HG02884 (cell line): Measurements from ENCODE around the gene KRTAP5-11.
"Not testable (repeated sequence)": the region's sequence is repeated elsewhere in the genome, so short reads cannot be mapped to it uniquely, and the experiment has no call there.

Experiments used
- ATAC-seq: cut with Tn5 transposase; IDR thresholded peaks from one replicate; pipeline ENCODE4 v1.9.1; 2021; ENCODE audit warnings: mild to moderate bottlenecking, moderate library complexity; ENCODE audit not compliant: unreplicated experiment

Gene KRTAP5-11

DNA sequence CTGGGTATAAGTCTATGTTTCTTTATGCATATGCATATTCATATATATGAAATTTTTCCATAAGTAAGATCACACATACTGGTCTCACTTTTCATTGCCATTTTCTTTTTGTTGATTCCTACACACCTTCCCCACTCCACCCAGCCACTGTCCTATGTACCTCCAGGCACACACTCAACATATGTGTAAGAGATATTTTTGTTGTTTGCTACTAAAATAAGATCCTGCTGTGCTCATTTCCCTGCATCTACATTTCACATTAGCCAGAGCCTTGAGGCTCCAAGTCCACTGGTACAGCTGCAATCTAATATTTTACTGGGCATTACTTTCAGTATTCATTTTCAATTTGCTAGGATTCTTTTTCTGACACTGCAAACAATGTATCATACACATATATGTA lies 25.4 kb downstream of the KRTAP5-11 start:
- no peak for ATAC-seq

DNA sequence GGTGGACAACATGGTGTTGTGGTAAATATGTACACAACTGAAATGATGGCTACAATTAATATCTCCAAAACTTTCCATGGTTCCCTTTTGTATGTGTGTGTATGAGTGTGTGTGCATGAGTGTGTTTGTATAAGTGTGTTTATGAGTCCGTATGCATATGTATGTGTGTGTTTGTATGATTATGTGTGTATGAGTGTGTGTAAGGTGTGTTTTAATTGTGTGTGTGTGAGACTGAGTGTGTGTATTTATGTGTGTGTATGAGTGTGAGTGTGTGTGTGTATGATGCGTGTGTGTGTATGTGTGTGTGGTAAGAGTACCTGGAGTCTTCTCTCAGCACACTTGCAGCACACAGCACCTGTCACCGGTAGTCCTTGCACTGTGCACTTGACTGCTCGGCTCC lies 26.7 kb downstream of the KRTAP5-11 start:
- no peak for ATAC-seq

DNA sequence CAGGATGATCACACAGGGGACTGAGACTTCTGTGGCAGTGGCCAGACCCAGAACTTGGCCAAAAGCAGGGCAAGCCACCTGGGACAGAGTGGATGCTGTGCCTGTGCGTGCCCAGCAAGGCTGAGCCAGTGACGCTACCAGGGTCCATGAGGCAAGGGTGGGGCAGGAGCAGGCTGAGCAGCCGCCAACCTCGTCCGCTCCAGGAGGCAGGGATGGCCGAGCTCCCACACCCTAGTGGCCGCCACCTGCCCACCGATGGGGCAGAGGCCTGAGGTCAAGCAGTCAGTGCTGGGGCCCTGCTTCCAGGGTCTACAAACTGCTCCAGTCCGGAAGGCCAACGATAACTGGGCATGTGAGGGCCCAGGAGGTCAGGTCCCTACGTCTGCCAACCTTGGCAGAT lies 27.2 kb downstream of the KRTAP5-11 start:
- ATAC-seq, result no peak

DNA sequence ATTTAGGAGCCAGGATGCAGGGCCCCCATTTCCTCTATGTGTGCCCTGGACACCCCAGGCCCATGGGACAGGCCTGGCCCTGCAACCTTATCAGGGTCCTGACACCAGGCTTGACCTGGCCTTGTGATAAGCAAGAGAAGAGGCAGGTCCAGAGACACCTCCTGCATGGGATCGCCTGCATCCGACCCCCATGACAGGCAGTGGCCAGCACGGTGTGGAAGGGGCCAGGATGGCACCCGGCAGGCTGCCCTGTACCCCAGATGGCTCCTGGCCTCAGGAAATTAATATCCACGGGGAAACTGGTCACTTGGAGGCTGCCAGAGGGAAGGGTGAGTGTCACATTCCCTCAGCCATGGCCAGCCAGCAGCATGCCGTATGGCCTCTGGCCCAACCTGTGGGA lies 27.7 kb downstream of the KRTAP5-11 start:
- ATAC-seq, result no peak

DNA sequence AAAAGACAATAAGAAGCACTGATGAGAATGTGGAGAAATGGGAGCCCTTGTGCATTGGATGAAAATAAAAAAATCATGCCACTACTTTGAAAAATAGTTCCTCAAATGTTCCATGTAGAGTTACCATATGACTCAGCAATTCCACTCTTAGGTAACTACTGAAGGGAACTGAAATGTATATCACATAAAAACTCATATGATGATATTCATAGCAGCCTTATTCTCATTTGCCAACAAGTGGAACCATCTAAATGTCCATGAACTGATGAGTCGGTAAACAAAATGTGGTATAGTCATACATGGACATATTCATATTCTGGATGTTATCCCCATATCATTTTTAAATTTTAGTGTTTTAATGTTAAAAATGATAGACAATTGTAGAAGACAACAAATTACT lies 31.0 kb downstream of the KRTAP5-11 start:
- ATAC-seq, result no peak

DNA sequence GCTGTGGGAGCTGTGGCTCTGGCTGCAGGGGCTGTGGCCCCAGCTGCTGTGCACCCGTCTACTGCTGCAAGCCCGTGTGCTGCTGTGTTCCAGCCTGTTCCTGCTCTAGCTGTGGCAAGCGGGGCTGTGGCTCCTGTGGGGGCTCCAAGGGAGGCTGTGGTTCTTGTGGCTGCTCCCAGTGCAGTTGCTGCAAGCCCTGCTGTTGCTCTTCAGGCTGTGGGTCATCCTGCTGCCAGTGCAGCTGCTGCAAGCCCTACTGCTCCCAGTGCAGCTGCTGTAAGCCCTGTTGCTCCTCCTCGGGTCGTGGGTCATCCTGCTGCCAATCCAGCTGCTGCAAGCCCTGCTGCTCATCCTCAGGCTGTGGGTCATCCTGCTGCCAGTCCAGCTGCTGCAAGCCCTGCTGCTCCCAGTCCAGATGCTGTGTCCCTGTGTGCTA lies 33.9 kb downstream of the KRTAP5-11 start:
- ATAC-seq, result no peak

DNA sequence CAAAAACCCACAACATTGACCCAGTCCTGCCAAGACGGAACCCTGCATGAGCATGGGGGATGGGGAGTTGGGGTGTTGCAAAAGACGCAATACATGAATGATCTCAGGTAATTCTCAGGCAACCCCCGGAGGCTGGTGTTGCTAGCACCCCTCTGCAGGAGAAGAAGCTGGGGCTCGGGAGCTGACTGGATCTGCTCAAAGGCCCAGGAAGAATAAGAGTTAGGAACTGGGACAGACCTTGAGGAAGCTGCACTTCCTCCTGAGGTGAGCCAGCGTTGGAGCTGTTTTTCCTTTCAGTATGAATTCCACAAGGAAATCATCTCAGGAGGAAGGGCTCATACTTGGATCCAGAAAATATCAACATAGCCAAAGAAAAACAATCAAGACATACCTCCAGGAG lies 34.6 kb downstream of the KRTAP5-11 start, which contains the start of gene KRTAP5-9:
Gene KRTAP5-9, plus strand, starts transcription at position 301 of the 400 bp plus-strand sequence. CDS start 238 bp downstream, outside the sequence.
- no peak for ATAC-seq

DNA sequence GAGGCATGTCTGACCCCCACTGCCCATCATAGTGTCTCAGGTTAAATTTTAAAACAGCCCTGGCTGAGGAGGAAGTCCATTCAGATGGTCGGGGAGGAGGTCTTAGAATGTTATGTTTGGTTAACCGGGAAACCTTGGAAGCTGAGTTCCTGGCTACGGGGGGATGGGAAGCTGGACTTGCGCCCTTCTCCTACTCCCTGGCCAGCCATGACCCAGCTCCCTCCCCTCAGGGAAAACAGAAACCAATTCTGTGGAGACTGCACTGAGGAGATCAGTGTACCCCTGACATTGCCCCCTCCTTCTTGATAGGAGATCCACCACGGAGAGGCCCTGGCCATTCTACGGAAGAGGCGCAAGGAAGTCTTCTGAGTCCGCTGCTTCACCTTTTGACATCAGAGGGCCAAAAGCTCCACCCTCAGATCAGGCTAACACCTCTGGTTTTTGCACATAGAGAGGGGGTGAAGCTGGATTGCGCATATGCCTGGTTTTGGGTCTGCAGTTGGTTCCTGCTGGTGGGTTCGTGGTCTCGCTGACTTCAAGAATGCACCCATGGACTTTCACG lies 37.2 kb downstream of the KRTAP5-11 start:
- ATAC-seq, result no peak

DNA sequence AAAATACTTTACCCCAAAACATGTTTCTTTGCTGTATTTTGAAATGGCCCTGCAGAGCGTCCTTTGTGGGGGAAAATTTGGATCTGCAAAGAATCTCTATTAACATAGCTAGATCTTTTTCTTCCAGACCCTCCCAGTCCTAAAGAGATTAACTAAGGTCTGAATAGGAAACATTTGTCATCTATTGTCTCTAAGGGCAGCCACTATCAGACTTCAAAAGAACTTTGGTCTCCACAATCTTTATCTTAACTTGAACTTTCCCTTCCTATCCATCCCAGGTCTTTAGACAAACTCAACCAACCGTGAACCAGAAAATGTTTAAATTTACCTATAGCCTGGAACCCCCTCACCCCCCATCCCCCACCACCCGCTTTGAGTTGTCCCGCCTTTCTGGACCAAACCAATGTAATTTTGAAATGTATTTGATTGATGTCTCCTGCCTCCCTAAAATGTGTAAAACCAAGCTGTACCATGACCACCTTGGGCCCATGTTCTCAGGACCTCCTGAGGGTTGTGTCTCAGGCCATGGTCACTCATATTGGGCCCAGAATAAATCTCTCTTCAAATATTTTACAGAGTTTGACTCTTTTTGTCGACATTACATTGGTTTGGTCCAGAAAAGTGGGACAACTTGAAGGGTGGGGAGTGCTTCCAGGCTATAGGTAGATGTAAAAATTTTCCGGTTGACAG lies 38.0 kb downstream of the KRTAP5-11 start:
- no peak for ATAC-seq

DNA sequence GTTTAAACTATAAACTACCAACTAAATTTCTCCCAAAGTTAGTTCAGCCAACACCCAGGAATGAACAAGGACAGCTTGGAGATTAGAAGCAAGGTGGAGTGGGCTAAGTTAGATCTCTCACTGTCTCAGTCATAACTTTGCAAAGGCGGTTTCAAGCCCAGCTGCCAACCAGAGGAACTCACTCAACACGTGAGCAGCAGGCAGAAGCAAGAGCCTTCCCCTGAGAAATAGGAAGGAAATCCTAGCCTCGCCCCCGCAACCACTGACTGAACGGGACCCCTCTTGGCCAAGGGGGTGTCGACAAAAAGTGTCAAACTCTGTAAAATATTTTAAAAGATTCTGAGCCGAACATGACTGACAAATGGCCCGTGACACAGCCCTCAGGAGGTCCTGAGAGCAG lies 38.8 kb downstream of the KRTAP5-11 start:
- no peak for ATAC-seq

DNA sequence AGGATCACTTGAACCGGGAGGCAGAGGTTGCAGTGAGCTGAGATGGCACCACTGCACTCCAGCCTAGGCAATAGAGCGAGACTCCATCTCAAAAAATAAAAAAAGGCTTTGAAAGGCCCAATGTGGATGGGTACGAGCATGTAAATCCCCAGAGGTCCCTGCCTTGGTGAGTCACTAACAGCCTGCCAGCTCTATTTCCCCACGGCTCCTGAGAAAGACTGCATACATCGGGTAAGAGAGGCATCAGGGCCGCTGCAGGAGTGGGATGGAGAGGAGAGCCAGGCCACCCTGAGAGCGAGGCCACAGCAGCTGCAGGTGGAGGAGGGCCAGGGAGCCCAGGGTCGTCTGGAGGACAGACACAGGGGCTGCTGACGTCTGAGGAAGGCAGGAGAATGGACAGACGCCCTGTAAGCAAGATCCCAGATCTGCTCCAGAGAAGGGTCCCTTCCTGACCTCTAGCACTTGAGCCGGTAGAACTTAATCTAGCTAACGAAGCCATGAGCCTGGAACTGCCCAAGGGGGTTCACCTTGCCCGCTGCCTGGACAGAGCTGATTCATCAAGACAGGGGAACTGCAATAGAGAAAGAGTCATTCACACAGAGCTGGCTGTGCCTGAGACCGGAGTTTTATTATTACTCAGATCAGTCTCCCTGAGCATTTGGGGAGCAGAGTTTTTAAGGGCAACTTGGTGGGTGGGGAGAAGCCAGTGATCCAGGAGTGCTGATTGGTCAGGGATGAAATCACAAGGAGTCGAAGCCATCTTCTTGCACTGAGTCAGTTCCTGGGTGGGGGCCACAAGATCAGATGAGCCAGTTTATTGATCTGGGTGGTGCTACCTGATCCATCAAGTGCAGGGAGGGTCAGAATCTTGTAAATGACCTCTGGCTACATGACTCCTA lies 39.5 kb downstream of the KRTAP5-11 start:
- ATAC-seq, result no peak

DNA sequence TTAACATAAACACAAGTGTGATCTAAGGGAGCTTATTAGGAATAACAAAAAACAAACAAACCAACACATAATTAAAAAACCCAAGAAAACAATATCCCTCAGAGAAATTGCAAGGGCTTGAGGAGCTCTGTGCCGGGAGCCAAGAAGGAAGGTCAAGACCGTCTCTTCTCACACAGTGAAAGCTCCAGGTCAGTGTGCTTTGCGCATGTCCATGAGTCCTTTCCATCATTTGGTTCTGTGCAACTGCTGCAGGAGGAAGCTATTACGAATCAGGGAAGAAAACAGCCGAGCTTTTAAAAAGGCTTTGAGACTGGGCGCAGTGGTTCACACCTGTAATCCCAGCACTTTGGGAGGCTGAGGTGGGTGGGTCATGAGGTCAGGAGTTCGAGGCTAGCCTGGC lies 40.3 kb downstream of the KRTAP5-11 start:
- ATAC-seq, result no peak

DNA sequence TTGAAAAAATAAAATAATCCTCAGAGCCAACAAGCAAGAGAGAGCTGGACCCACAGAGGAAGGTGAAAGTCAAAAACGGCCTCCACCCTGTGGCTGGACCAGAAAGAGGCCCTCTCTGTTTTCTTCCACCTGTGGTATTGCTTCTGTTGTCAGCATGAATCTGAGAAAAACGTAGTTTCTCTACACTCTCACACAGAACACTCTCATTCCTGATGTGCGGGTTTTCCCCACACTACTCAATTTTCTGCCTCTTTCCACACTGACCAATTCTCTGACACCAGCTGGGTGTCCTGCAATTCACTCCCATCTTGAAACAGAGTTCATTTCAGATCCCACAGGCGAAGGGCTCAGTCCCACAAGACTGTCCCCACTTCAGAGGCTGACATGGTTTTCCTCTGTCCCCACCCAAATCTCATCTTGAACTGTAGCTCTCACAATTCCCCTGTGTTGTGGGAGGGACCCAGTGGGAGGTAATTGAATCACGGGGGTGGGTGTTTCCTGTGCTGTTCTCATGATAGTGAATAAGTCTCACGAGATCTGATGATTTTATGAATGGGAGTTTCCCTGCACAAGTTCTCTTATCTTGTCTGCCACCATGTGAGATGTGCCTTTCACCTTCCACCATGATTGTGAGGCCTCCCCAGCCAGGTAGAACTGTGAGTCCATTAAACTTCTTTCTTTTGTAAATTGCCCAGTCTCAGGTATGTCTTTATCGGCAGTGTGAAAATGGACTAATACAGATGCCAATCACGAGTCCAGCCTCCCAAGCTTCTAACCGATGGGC lies 42.0 kb downstream of the KRTAP5-11 start:
- not testable (repeated sequence) for ATAC-seq

DNA sequence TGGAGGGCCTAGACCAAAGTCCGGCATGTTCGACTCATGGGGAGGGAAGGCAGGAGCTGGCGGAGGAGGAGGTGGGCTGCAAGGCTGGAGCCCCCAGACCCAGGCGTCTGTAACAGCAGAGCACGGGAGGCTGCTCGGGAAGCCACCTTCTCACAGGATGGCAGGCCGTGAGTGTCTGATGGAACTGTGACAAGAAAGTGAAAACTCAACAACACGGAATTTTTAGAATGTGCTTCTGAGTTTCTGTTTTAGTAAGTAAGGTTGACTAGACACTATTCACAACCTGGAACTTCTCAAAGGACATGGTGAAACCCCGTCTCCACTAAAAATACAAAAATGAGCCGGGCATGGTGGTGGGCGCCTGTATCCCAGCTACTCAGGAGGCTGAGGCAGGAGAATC lies 42.7 kb downstream of the KRTAP5-11 start:
- ATAC-seq, result not testable (repeated sequence)

DNA sequence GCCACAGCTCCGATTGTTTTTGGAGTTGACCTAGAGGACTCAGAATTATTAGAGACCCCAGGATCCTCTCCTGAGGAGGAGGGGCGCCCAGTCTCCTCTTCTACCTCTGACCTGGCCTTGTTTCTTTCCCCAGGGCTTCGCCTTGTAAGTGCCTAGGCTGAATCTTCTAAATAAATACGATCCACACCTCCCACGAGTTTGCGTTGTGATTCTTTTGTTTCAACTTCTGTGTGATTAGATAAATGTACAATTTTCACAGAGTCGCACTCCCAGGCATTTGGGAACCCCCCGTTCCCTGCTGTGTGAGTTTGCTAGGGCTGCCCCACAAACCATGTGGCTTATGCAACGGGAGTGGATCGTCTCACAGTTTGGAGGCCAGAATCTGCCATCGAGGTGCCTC lies 43.7 kb downstream of the KRTAP5-11 start:
- no peak for ATAC-seq

DNA sequence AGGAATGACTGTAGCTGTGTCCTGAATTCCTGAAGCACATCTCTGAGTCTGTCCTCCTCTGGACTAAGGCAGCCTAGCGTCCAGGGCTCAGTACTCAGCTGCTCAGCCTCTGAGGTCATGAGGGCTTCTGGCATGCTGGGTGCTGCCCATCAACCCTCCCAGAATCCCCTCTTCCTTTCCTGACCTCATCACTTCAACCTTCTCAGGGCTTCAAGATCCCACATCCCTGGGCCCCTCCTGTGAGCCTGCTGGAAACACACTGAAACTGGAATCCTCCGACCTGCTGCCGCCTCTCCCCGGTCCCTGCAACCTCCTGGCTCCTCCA lies 44.0 kb downstream of the KRTAP5-11 start:
- ATAC-seq, result no peak

DNA sequence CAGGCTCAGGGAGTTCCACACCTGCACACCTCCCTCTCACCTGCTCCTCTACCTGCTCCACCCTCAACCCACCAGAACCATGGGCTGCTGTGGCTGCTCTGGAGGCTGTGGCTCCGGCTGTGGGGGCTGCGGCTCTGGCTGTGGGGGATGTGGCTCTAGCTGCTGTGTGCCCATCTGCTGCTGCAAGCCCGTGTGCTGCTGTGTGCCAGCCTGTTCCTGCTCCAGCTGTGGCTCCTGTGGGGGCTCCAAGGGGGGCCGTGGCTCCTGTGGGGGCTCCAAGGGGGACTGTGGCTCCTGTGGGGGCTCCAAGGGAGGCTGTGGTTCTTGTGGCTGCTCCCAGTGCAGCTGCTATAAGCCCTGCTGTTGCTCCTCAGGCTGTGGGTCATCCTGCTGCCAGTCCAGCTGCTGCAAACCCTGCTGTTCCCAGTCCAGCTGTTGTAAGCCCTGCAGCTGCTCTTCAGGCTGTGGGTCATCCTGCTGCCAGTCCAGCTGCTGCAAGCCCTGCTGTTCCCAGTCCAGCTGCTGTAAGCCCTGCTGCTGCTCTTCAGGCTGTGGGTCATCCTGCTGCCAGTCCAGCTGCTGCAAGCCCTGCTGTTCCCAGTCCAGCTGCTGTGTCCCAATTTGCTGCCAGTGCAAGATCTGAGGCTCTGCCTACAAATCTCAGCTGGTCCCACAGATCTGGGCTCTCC lies 44.6 kb downstream of the KRTAP5-11 start, which contains the start of gene KRTAP5-8:
Gene KRTAP5-8, plus strand, starts transcription at position 49 of the 689 bp plus-strand sequence. Its CDS starts 31 bp downstream, at position 80.
- ATAC-seq, result not testable (repeated sequence)

DNA sequence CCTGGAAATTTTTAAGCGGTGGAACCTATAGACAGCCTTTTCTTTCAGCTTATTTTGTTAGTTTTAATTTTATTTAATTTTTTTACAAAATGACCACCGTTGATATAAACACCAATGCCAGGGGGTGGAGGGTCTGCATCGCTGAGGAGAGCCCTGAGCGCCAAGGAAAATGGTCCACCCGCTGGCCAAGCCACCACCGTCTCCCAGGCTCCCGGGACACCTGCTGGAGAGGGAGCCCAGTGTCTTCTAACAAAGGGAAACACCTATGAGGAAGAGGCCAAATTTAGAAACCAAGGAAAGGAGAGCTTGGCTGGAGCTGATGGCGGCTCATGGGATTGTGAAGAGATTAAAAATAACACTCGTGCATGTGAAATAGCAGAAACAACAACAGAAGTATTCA lies 45.1 kb downstream of the KRTAP5-11 start:
- no peak for ATAC-seq

DNA sequence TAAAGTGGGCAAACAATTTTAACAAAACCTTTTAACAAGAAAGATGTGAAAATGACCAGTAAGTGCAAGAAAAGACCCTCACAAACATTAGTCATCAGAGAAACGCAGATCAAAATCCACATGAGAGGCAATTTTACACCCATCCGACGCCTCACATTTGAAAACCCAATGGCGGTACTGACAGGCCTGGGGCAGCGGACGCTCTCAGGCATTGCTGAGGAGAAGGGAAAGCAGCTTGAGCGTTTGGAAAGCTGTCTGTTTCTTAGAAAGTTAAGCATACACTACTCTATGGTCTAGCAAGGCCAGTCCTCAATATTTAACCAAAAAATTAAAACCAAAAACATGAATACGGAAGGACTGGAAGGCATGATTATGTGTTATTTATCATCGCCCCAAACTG lies 46.9 kb downstream of the KRTAP5-11 start:
- ATAC-seq, result no peak
